HEK293T (cell line): ENCODE data around the gene COA3.

ENCODE experiments used
- BHLHE40 ChIP-seq: fragments of 450-650 bp; IDR thresholded peaks from 2 replicates; pipeline ENCODE4 v1.6.1; 2016; ENCODE audit warnings: mild to moderate bottlenecking, moderate library complexity, borderline replicate concordance
- ELF4 ChIP-seq: fragments of 450-650 bp; IDR thresholded peaks from 2 replicates; pipeline ENCODE4 v1.6.1; 2017; ENCODE audit warnings: antibody characterized with exemption
- NFRKB ChIP-seq: fragments of 450-650 bp; IDR thresholded peaks from 2 replicates; pipeline ENCODE4 v1.6.1; 2016; ENCODE audit warnings: mild to moderate bottlenecking, moderate library complexity
- SUZ12 ChIP-seq: fragments of 450-650 bp; IDR thresholded peaks from 2 replicates; pipeline ENCODE4 v1.6.1; 2016; ENCODE audit warnings: mild to moderate bottlenecking

GRCh38 chr17:42783062-42783790, 15.3 kb downstream of the COA3 start:
- TF ChIP-seq ELF4 (no peak), BHLHE40 (no peak), SUZ12 (no peak), NFRKB (no peak)
